Endodermal cell (in vitro differentiated cells): ENCODE data around the gene CTNNA1. TPM values are rescaled to one million over a fixed set of nuclear protein-coding genes. Genes with fewer than 3 reads are reported as not detected.

Experiments used
- DNase-seq: peaks from one replicate; pipeline ENCODE4 v3.0.0-alpha.2; 2017
- H3K27ac ChIP-seq: 2 replicates; pipeline ENCODE4 v1.5.1; 2013; ENCODE audit warnings: mild to moderate bottlenecking, low read depth, low read length, moderate library complexity
- H3K27me3 ChIP-seq: 2 replicates; pipeline ENCODE4 v1.6.1; 2013; ENCODE audit warnings: mild to moderate bottlenecking, low read length, moderate library complexity; ENCODE audit not compliant: insufficient read depth, control insufficient read depth, poor library complexity, severe bottlenecking
- H3K36me3 ChIP-seq: 2 replicates; pipeline ENCODE4 v1.7.0; 2013; ENCODE audit warnings: mild to moderate bottlenecking, low read length, moderate library complexity; ENCODE audit not compliant: control insufficient read depth, insufficient read depth
- H3K4me1 ChIP-seq: one replicate; pipeline ENCODE4 v1.7.0; 2013; ENCODE audit warnings: low read length; ENCODE audit not compliant: control insufficient read depth, insufficient read depth
- H3K4me3 ChIP-seq: 2 replicates; pipeline ENCODE4 v1.5.1; 2013; ENCODE audit warnings: mild to moderate bottlenecking, low read length, moderate library complexity
- H3K9ac ChIP-seq: 2 replicates; pipeline ENCODE4 v1.6.1; 2013; ENCODE audit warnings: mild to moderate bottlenecking, low read length, moderate library complexity; ENCODE audit not compliant: poor library complexity, severe bottlenecking; ENCODE audit errors: extremely low read depth
- H3K9me3 ChIP-seq: 2 replicates; pipeline ENCODE4 v1.6.1; 2013; ENCODE audit warnings: mild to moderate bottlenecking, low read length, moderate library complexity; ENCODE audit not compliant: control insufficient read depth
- H3K27ac Mint-ChIP-seq: 2 replicates; pipeline ENCODE4 v1.8.0; 2020; ENCODE audit warnings: mixed read lengths
- H3K27me3 Mint-ChIP-seq: 2 replicates; pipeline ENCODE4 v1.8.0; 2021; ENCODE audit warnings: mild to moderate bottlenecking, mixed read lengths; ENCODE audit not compliant: insufficient read depth
- H3K36me3 Mint-ChIP-seq: 2 replicates; pipeline ENCODE4 v1.8.0; 2020; ENCODE audit warnings: low read depth, mixed read lengths
- H3K4me1 Mint-ChIP-seq: 2 replicates; pipeline ENCODE4 v1.8.0; 2020; ENCODE audit warnings: mixed read lengths
- H3K4me3 Mint-ChIP-seq: 2 replicates; pipeline ENCODE4 v1.8.0; 2020; ENCODE audit warnings: mild to moderate bottlenecking, moderate library complexity, mixed read lengths
- H3K9me3 Mint-ChIP-seq: 2 replicates; pipeline ENCODE4 v1.8.0; 2020; ENCODE audit warnings: mild to moderate bottlenecking, mixed read lengths
- CTCF ChIP-seq: fragments of 200-600 bp; sonication (generic); conservative IDR thresholded peaks from 2 replicates; pipeline ENCODE4 v1.5.0; 2021; ENCODE audit warnings: antibody characterized with exemption, mild to moderate bottlenecking
- WGBS, 2 experiments: methylation state at CpG; one replicate each; pipeline versions ENCODE4 v1.1.5 to v1.1.7; 2013; ENCODE audit warnings: missing lambda C conversion rate in 2 of 2, mixed read lengths in 1 of 2; ENCODE audit not compliant: insufficient coverage in 1 of 2, insufficient read length in 1 of 2; 5-methylcytosine and 5-hydroxymethylcytosine counted together
- total RNA-seq, 2 donors: library from RNA; stranded (reverse); fragmentation: NEBNext Ultra II Directional in 1 of 2; extraction: Animal tissue kit (Norgen Biotek cat#: 25700) in 1 of 2; gene quantifications; 2 replicates in 1 of 2; 3 replicates in 1 of 2; pipeline ENCODE4 v1.2.1, GENCODE V29; 2021

The CTNNA1 gene
- total RNA-seq, 2 donors from 2014 or later: 298 to 305 TPM

- no peaks in the 10 kb centered on the region for H3K9me3 Mint-ChIP-seq
- H3K27ac Mint-ChIP-seq: no peak overlapping the region
- H3K4me3 Mint-ChIP-seq: no peak overlapping the region
- 100% methylated on average over 1 of the region's 1 CpG; no CpG with 5 or more reads in 1 of the 2 experiments for WGBS, 2 experiments
- Histone ChIP-seq H3K4me3 (no peak overlapping the region), H3K9me3 (no peaks in the 10 kb centered on the region), H3K27ac (no peak overlapping the region), H3K27me3 (no peaks in the 10 kb centered on the region), H3K9ac (no peak overlapping the region), H3K36me3 (peaks cover 77% of the 10 kb centered on the region), H3K4me1 (no peaks in the 10 kb centered on the region)
- DNase-seq: no peak
- TF ChIP-seq CTCF: no peak
- H3K36me3 Mint-ChIP-seq: peaks cover 57% of the 10 kb centered on the region
- H3K4me1 Mint-ChIP-seq: peaks cover 2% of the 10 kb centered on the region
- H3K27me3 Mint-ChIP-seq: no peaks in the 10 kb centered on the region
Measured at GRCh38 chr5:138898299-138898698, 145.1 kb downstream of the CTNNA1 start.

GRCh38 chr5:138898742-138899141 lies 145.5 kb downstream of the CTNNA1 start:
- H3K9me3 ChIP-seq: no peaks in the 10 kb centered on the region
- Mint-ChIP-seq H3K27ac (no peak overlapping the region), H3K36me3 (peaks cover 61% of the 10 kb centered on the region), H3K4me3 (no peak overlapping the region), H3K27me3 (no peaks in the 10 kb centered on the region), H3K4me1 (peaks cover 2% of the 10 kb centered on the region), H3K9me3 (no peaks in the 10 kb centered on the region)
- no peak for DNase-seq
- H3K27me3 ChIP-seq: no peaks in the 10 kb centered on the region
- H3K27ac ChIP-seq: no peak overlapping the region
- WGBS, 2 experiments: 93% methylated on average over 2 of the region's 2 CpGs; no CpG with 5 or more reads in 1 of the 2 experiments
- no peak for TF ChIP-seq CTCF
- no peak overlapping the region for H3K4me3 ChIP-seq
- H3K9ac ChIP-seq: no peak overlapping the region
- peaks cover 81% of the 10 kb centered on the region for H3K36me3 ChIP-seq
- no peaks in the 10 kb centered on the region for H3K4me1 ChIP-seq

- H3K4me1 Mint-ChIP-seq: peaks cover 2% of the 10 kb centered on the region
- TF ChIP-seq CTCF: no peak
- peaks cover 69% of the 10 kb centered on the region for H3K36me3 Mint-ChIP-seq
- no peak overlapping the region for H3K4me3 Mint-ChIP-seq
- WGBS, 2 experiments: 97 to 100% methylated on average over 3 to 6 of the region's 6 CpGs
- no peak for DNase-seq
- Histone ChIP-seq H3K4me3 (no peak overlapping the region), H3K36me3 (peaks cover 81% of the 10 kb centered on the region), H3K27ac (no peak overlapping the region), H3K9me3 (no peaks in the 10 kb centered on the region), H3K27me3 (no peaks in the 10 kb centered on the region), H3K9ac (no peak overlapping the region), H3K4me1 (no peaks in the 10 kb centered on the region)
- H3K9me3 Mint-ChIP-seq: no peaks in the 10 kb centered on the region
- peak overlapping the region; percentile 6 for H3K27ac Mint-ChIP-seq
- H3K27me3 Mint-ChIP-seq: no peaks in the 10 kb centered on the region
Measured at GRCh38 chr5:138900281-138900965, 147.2 kb downstream of the CTNNA1 start.
